H9 (cell line): ENCODE measurements around the gene NOMO2. TPM values are rescaled to one million over a fixed set of nuclear protein-coding genes. Genes with fewer than 3 reads are reported as not detected.
"Not testable (repeated sequence)": the region's sequence is repeated elsewhere in the genome, so short reads cannot be mapped to it uniquely, and the experiment has no call there.

Experiments used
- DNase-seq: peaks from one replicate; pipeline ENCODE4 v3.0.0-alpha.2; 2017
- H2AFZ ChIP-seq: one replicate; pipeline ENCODE4 v1.6.1; 2013; ENCODE audit warnings: mild to moderate bottlenecking, low read length, control low read depth, moderate library complexity
- H2AK5ac ChIP-seq: 2 replicates; pipeline ENCODE4 v1.6.1; 2013; ENCODE audit warnings: low read length, control low read depth, mixed read lengths; ENCODE audit not compliant: insufficient read length
- H2BK120ac ChIP-seq: one replicate; pipeline ENCODE4 v1.6.1; 2013; ENCODE audit warnings: low read depth, mild to moderate bottlenecking, low read length, control low read depth, inconsistent platforms; ENCODE audit not compliant: poor library complexity, severe bottlenecking
- H2BK12ac ChIP-seq: 2 replicates; pipeline ENCODE4 v1.6.1; 2013; ENCODE audit warnings: low read length, control low read depth, mixed read lengths, low read depth; ENCODE audit not compliant: insufficient read length
- H2BK15ac ChIP-seq: 2 replicates; pipeline ENCODE4 v1.6.1; 2013; ENCODE audit warnings: low read depth, low read length, control low read depth
- H2BK20ac ChIP-seq: one replicate; pipeline ENCODE4 v1.6.1; 2013; ENCODE audit warnings: low read depth, mild to moderate bottlenecking, low read length, control low read depth, inconsistent platforms; ENCODE audit not compliant: poor library complexity, severe bottlenecking
- H2BK5ac ChIP-seq: 2 replicates; pipeline ENCODE4 v1.6.1; 2013; ENCODE audit warnings: low read length, control low read depth, mixed read lengths; ENCODE audit not compliant: insufficient read length
- H3K14ac ChIP-seq: 2 replicates; pipeline ENCODE4 v1.6.1; 2013; ENCODE audit warnings: low read length, control low read depth; ENCODE audit not compliant: insufficient read depth
- H3K18ac ChIP-seq: 2 replicates; pipeline ENCODE4 v1.6.1; 2013; ENCODE audit warnings: low read depth, mild to moderate bottlenecking, mixed read lengths, low read length, control low read depth; ENCODE audit not compliant: insufficient read length
- H3K23ac ChIP-seq: 2 replicates; pipeline ENCODE4 v1.6.1; 2013; ENCODE audit warnings: low read length, control low read depth, mixed read lengths, low read depth; ENCODE audit not compliant: insufficient read length
- H3K23me2 ChIP-seq: 2 replicates; pipeline ENCODE4 v1.6.1; 2013; ENCODE audit warnings: low read depth, mild to moderate bottlenecking, mixed read lengths, low read length, control low read depth; ENCODE audit not compliant: insufficient read length, poor library complexity, severe bottlenecking
- H3K27ac ChIP-seq: 2 replicates; pipeline ENCODE4 v1.5.1; 2013; ENCODE audit warnings: low read length, control low read depth, mixed read lengths, low read depth; ENCODE audit not compliant: insufficient read length
- H3K27me3 ChIP-seq: 2 replicates; pipeline ENCODE4 v1.6.1; 2013; ENCODE audit warnings: low read length, control low read depth, inconsistent platforms; ENCODE audit not compliant: insufficient read depth
- H3K4ac ChIP-seq: 2 replicates; pipeline ENCODE4 v1.6.1; 2013; ENCODE audit warnings: low read depth, mild to moderate bottlenecking, control low read depth, inconsistent platforms, low read length, moderate library complexity
- H3K4me1 ChIP-seq: 2 replicates; pipeline ENCODE4 v1.6.1; 2013; ENCODE audit warnings: low read length, control low read depth, inconsistent platforms; ENCODE audit not compliant: insufficient read depth
- H3K4me2 ChIP-seq: 2 replicates; pipeline ENCODE4 v1.6.1; 2013; ENCODE audit warnings: low read length, control low read depth, mixed read lengths; ENCODE audit not compliant: insufficient read length, insufficient read depth
- H3K56ac ChIP-seq: 2 replicates; pipeline ENCODE4 v1.6.1; 2013; ENCODE audit warnings: low read depth, mild to moderate bottlenecking, mixed read lengths, low read length, control low read depth; ENCODE audit not compliant: insufficient read length
- H3K79me1 ChIP-seq: 2 replicates; pipeline ENCODE4 v1.6.1; 2013; ENCODE audit warnings: low read depth, mild to moderate bottlenecking, moderate library complexity, low read length, control low read depth, inconsistent platforms; ENCODE audit not compliant: insufficient read depth, poor library complexity, severe bottlenecking
- H3K79me2 ChIP-seq: 2 replicates; pipeline ENCODE4 v1.6.1; 2013; ENCODE audit warnings: low read length, control low read depth, inconsistent platforms; ENCODE audit not compliant: insufficient read depth
- H3K9ac ChIP-seq: 2 replicates; pipeline ENCODE4 v1.6.1; 2013; ENCODE audit warnings: low read length, control low read depth, mixed read lengths; ENCODE audit not compliant: insufficient read length; ENCODE audit errors: extremely low read depth
- H3K9me3 ChIP-seq: one replicate; pipeline ENCODE4 v1.6.1; 2013; ENCODE audit warnings: low read depth, low read length, inconsistent platforms; ENCODE audit not compliant: control insufficient read depth
- H3T11ph ChIP-seq: one replicate; pipeline ENCODE4 v1.6.1; 2013; ENCODE audit warnings: mild to moderate bottlenecking, low read length, control low read depth, inconsistent platforms
- H4K20me1 ChIP-seq: one replicate; pipeline ENCODE4 v1.6.1; 2013; ENCODE audit not compliant: control insufficient read depth, insufficient read length, insufficient read depth
- H4K5ac ChIP-seq: 2 replicates; pipeline ENCODE4 v1.6.1; 2013; ENCODE audit warnings: low read depth, mild to moderate bottlenecking, mixed read lengths, low read length, control low read depth; ENCODE audit not compliant: insufficient read length
- H4K8ac ChIP-seq: replicated peaks from 2 replicates; pipeline ENCODE4 v1.6.1; 2013; ENCODE audit warnings: low read length, control low read depth, mixed read lengths, low read depth; ENCODE audit not compliant: insufficient read length
- H4K91ac ChIP-seq: 2 replicates; pipeline ENCODE4 v1.6.1; 2013; ENCODE audit warnings: low read depth, mild to moderate bottlenecking, moderate library complexity, mixed read lengths, low read length, control low read depth; ENCODE audit not compliant: insufficient read length
- H3K27ac Mint-ChIP-seq, 3 experiments: 2 replicates in 2 of 3; 3 replicates in 1 of 3; pipeline ENCODE4 v1.8.0; 2020 to 2021; ENCODE audit warnings: mixed read lengths in 3 of 3, mild to moderate bottlenecking in 1 of 3, moderate library complexity in 1 of 3
- H3K27me3 Mint-ChIP-seq: 2 replicates; pipeline ENCODE4 v1.8.0; 2021; ENCODE audit warnings: low read depth, mild to moderate bottlenecking, moderate library complexity, mixed read lengths
- H3K36me3 Mint-ChIP-seq, 3 experiments: 2 replicates in 2 of 3; 3 replicates in 1 of 3; pipeline ENCODE4 v1.8.0; 2020 to 2021; ENCODE audit warnings: low read depth in 3 of 3, mixed read lengths in 3 of 3; ENCODE audit not compliant: insufficient read depth in 1 of 3
- H3K4me1 Mint-ChIP-seq, 2 experiments: 2 replicates each; pipeline ENCODE4 v1.8.0; 2020; ENCODE audit warnings: mixed read lengths in 2 of 2
- H3K4me3 Mint-ChIP-seq, 2 experiments: 2 replicates in 1 of 2; 3 replicates in 1 of 2; pipeline ENCODE4 v1.8.0; 2020 to 2021; ENCODE audit warnings: mild to moderate bottlenecking in 2 of 2, mixed read lengths in 2 of 2, moderate library complexity in 1 of 2
- H3K9me3 Mint-ChIP-seq, 2 experiments: 2 replicates in 1 of 2; 3 replicates in 1 of 2; pipeline ENCODE4 v1.8.0; 2020; ENCODE audit warnings: mild to moderate bottlenecking in 2 of 2, mixed read lengths in 2 of 2, moderate library complexity in 1 of 2
- WGBS: extraction: QIAGEN DNeasy Blood & Tissue Kit; methylation state at CpG from one replicate; pipeline ENCODE4 v1.1.7; 2013; ENCODE audit warnings: missing lambda C conversion rate, low lambda C conversion rate, mixed read lengths; ENCODE audit not compliant: insufficient read length; ENCODE audit errors: extremely low coverage; 5-methylcytosine and 5-hydroxymethylcytosine counted together
- total RNA-seq: library from RNA; stranded (reverse); gene quantifications from 2 replicates; pipeline ENCODE4 v1.2.1, GENCODE V29; 2021

Gene NOMO2
- total RNA-seq, 1 experiment from 2014 or later = 100 TPM

DNA sequence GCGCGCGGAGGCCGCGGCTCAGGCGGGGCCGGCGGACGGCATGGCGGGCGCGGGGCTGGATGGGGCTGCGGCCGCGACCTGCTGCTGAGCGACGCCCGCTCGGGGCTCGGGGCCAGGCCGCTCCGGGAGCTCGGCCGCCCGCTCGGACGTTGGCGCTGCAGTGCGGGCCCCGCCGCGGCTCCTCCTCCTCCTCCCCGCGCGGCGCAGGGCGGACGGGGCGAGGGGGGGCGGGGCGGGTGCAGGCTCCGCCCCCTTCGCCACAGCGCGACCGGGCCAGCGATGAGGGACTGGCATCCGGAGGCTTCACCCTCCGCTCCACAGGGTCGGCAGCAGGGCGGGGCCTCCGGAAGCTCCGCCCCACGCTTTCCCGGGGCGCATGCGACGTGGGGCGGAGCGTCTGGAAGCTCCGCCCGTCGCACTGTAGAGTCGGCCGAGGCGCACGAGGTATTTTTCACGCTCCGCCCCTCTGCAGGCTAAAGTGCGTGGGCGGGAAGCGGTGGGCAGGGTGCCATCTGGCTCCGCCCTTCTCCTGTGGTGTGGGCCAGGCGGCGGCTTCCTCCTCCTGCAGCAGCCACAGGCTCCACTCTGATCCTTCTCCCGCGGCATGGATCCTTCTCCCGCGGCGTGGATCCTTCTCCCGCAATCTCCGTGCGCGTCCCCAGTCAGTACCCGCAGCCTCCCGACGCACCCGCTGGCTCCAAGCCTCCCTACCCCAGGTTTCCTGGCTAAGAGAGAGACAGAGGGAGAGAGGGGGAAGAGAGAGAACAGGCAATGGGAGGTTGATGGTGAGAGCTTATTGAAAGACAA, 159.8 kb downstream of the NOMO2 start:
- H3K27me3 ChIP-seq, H3K4ac ChIP-seq, H3K4me3 Mint-ChIP-seq, H3K36me3 Mint-ChIP-seq, H4K8ac ChIP-seq, H3K79me1 ChIP-seq, H3K79me2 ChIP-seq, H3K4me2 ChIP-seq, H3K56ac ChIP-seq, H2AK5ac ChIP-seq, H4K5ac ChIP-seq, H3K4me1 Mint-ChIP-seq, H2BK20ac ChIP-seq, H3K18ac ChIP-seq, H3K23ac ChIP-seq, H2BK120ac ChIP-seq, H4K91ac ChIP-seq, H3K23me2 ChIP-seq, H2BK12ac ChIP-seq, H3K9me3 Mint-ChIP-seq, H2AFZ ChIP-seq, H3K27ac ChIP-seq, H2BK15ac ChIP-seq, H3T11ph ChIP-seq, DNase-seq, H3K27me3 Mint-ChIP-seq, H3K27ac Mint-ChIP-seq, H3K9me3 ChIP-seq, H3K4me1 ChIP-seq, H3K9ac ChIP-seq, H2BK5ac ChIP-seq, H3K14ac ChIP-seq, H4K20me1 ChIP-seq: not testable (repeated sequence)
- WGBS = no CpG with 5 or more reads among the region's 88 CpGs

GRCh38 chr16:18401159-18401558, 160.7 kb downstream of the NOMO2 start:
- not testable (repeated sequence) for H3K9me3 Mint-ChIP-seq, H3K56ac ChIP-seq, DNase-seq, H3T11ph ChIP-seq, H3K4me1 Mint-ChIP-seq, H2BK15ac ChIP-seq, H4K8ac ChIP-seq, H3K36me3 Mint-ChIP-seq, H2AFZ ChIP-seq, H2BK20ac ChIP-seq, H3K79me2 ChIP-seq, H2BK120ac ChIP-seq, H4K20me1 ChIP-seq, H3K79me1 ChIP-seq, H3K23ac ChIP-seq, H3K18ac ChIP-seq, H3K27ac ChIP-seq, H4K5ac ChIP-seq, H2BK5ac ChIP-seq, H3K9me3 ChIP-seq, H3K27ac Mint-ChIP-seq, H3K27me3 Mint-ChIP-seq, H4K91ac ChIP-seq, H3K4ac ChIP-seq, H3K9ac ChIP-seq, H2AK5ac ChIP-seq, H3K14ac ChIP-seq, H3K4me1 ChIP-seq, H2BK12ac ChIP-seq, H3K23me2 ChIP-seq, H3K4me2 ChIP-seq, H3K27me3 ChIP-seq
- WGBS = no CpG with 5 or more reads among the region's 38 CpGs
- H3K4me3 Mint-ChIP-seq = peak overlapping the region; percentile 64 to 70; a peak in 3 of 5 replicates
